Liver (tissue), 9 donors: ENCODE measurements around the gene RAB11FIP5. TPM values are rescaled to one million over a fixed set of nuclear protein-coding genes. Genes with fewer than 3 reads are reported as not detected.

Experiments
- DNase-seq: peaks from one replicate; pipeline ENCODE4 v3.0.0-alpha.2; 2017; ENCODE audit warnings: low spot score
- H3K27ac ChIP-seq, 2 donors: one replicate each; pipeline ENCODE4 v1.7.0; 2013; ENCODE audit warnings: inconsistent platforms in 2 of 2, low read length in 2 of 2, control low read depth in 1 of 2, low read depth in 1 of 2, mild to moderate bottlenecking in 1 of 2
- H3K27me3 ChIP-seq, 4 donors: one replicate each; pipeline versions ENCODE4 v1.6.1 to v1.7.0; 2013; ENCODE audit warnings: low read length in 3 of 4, inconsistent platforms in 1 of 4, mild to moderate bottlenecking in 1 of 4, moderate library complexity in 1 of 4; ENCODE audit not compliant: control insufficient read depth in 4 of 4, insufficient read depth in 4 of 4
- H3K36me3 ChIP-seq, 4 donors: one replicate each; pipeline versions ENCODE4 v1.6.1 to v1.7.0; 2013; ENCODE audit warnings: low read length in 3 of 4, mild to moderate bottlenecking in 3 of 4, low read depth in 1 of 4, moderate library complexity in 1 of 4; ENCODE audit not compliant: control insufficient read depth in 4 of 4, insufficient read depth in 3 of 4
- H3K4me1 ChIP-seq, 4 donors: one replicate each; pipeline versions ENCODE4 v1.6.1 to v1.7.0; 2013; ENCODE audit warnings: low read length in 3 of 4, mild to moderate bottlenecking in 3 of 4, moderate library complexity in 1 of 4; ENCODE audit not compliant: control insufficient read depth in 4 of 4, insufficient read depth in 4 of 4
- H3K4me3 ChIP-seq, 3 donors: one replicate each; pipeline versions ENCODE4 v1.6.1 to v1.7.0; 2013; ENCODE audit warnings: low read length in 3 of 3, control low read depth in 1 of 3, low read depth in 1 of 3, mild to moderate bottlenecking in 1 of 3
- H3K9ac ChIP-seq, 2 donors: one replicate each; pipeline ENCODE4 v1.7.0; 2013; ENCODE audit warnings: low read length in 2 of 2, mild to moderate bottlenecking in 2 of 2, moderate library complexity in 2 of 2, control low read depth in 1 of 2, low read depth in 1 of 2
- H3K9me3 ChIP-seq, 4 donors: one replicate each; pipeline versions ENCODE4 v1.6.1 to v1.7.0; 2013; ENCODE audit warnings: low read length in 3 of 4; ENCODE audit not compliant: control insufficient read depth in 4 of 4
- FOXA1 ChIP-seq: IDR thresholded peaks from 2 replicates; pipeline ENCODE4 v1.6.1; 2016; ENCODE audit warnings: antibody characterized with exemption
- GABPA ChIP-seq, 2 donors: IDR thresholded peaks in 1 of 2; conservative IDR thresholded peaks in 1 of 2; 2 replicates each; pipeline ENCODE4 v1.6.1; 2016; ENCODE audit warnings: antibody characterized with exemption in 2 of 2, mild to moderate bottlenecking in 1 of 2, moderate library complexity in 1 of 2
- HNF4A ChIP-seq, 2 donors: conservative IDR thresholded peaks; 2 replicates each; pipeline ENCODE4 v1.6.1; 2016; ENCODE audit warnings: antibody characterized with exemption in 2 of 2, mild to moderate bottlenecking in 2 of 2
- HNF4G ChIP-seq: IDR thresholded peaks from 2 replicates; pipeline ENCODE4 v1.6.1; 2016; ENCODE audit warnings: antibody characterized with exemption
- JUND ChIP-seq, 2 donors: IDR thresholded peaks; 2 replicates each; pipeline ENCODE4 v1.6.1; 2016; ENCODE audit warnings: antibody characterized with exemption in 2 of 2
- NR2F2 ChIP-seq: IDR thresholded peaks from 2 replicates; pipeline ENCODE4 v1.6.1; 2016; ENCODE audit warnings: antibody characterized with exemption
- RAD21 ChIP-seq, 2 donors: IDR thresholded peaks; 2 replicates each; pipeline ENCODE4 v1.6.1; 2016; ENCODE audit warnings: antibody characterized with exemption in 2 of 2, mild to moderate bottlenecking in 2 of 2
- RXRA ChIP-seq, 2 donors: IDR thresholded peaks; 2 replicates each; pipeline ENCODE4 v1.6.1; 2017 to 2018; ENCODE audit warnings: antibody characterized with exemption in 2 of 2, mild to moderate bottlenecking in 1 of 2
- TAF1 ChIP-seq: conservative IDR thresholded peaks from 2 replicates; pipeline ENCODE4 v1.6.1; 2016; ENCODE audit warnings: antibody characterized with exemption, mild to moderate bottlenecking
- YY1 ChIP-seq: IDR thresholded peaks from 2 replicates; pipeline ENCODE4 v1.6.1; 2016; ENCODE audit warnings: antibody characterized with exemption, mild to moderate bottlenecking
- WGBS: extraction: QIAGEN DNeasy Blood & Tissue Kit; methylation state at CpG from one replicate; pipeline ENCODE4 v1.1.7; 2013; 5-methylcytosine and 5-hydroxymethylcytosine counted together
- polyA plus RNA-seq, 2 donors: library from polyadenylated mRNA; stranded (reverse) in 1 of 2; unstranded in 1 of 2; fragments of 200-250 nt in 1 of 2; fragments of >200 nt in 1 of 2; fragmentation: Nextera tagmentation in 1 of 2; extraction: Ambion mirVana in 1 of 2; gene quantifications; one replicate each; pipeline versions ENCODE4 v1.2.1 to v1.2.3, GENCODE V29; 2013 to 2015
- total RNA-seq, 2 donors: library from RNA; depleted of rRNA; stranded (reverse); fragments of >200 nt; gene quantifications; one replicate each; pipeline ENCODE4 v1.2.3, GENCODE V29; 2014
- TF ChIP-seq, protein P1 (sequence below): fragments of 150-350 bp; IDR thresholded peaks from 2 replicates; pipeline ENCODE4 v1.5.1; 2017; ENCODE audit warnings: improper control_type of control experiment, low read depth, low read length; ENCODE audit not compliant: missing input control
- TF ChIP-seq, protein P2 (sequence below): IDR thresholded peaks from 2 replicates; pipeline ENCODE4 v1.6.1; 2016; ENCODE audit warnings: antibody characterized with exemption
- TF ChIP-seq, protein P3 (sequence below): IDR thresholded peaks from 2 replicates; pipeline ENCODE4 v1.6.1; 2016; ENCODE audit warnings: antibody characterized with exemption
- TF ChIP-seq, protein P4 (sequence below): IDR thresholded peaks from 2 replicates; pipeline ENCODE4 v1.6.1; 2016; ENCODE audit warnings: antibody characterized with exemption
- TF ChIP-seq, protein P5 (sequence below): IDR thresholded peaks from 2 replicates; pipeline ENCODE4 v1.6.1; 2016; ENCODE audit warnings: antibody characterized with exemption, mild to moderate bottlenecking
- donor health status: healthy.
- donor health status: healthy.
- donor health status: healthy.
- donor health status: healthy.
- donor health status: healthy.

RAB11FIP5 gene
- total and polyA plus RNA-seq, 4 donors: 2.8 to 8.1 (median 5.4) TPM

DNA sequence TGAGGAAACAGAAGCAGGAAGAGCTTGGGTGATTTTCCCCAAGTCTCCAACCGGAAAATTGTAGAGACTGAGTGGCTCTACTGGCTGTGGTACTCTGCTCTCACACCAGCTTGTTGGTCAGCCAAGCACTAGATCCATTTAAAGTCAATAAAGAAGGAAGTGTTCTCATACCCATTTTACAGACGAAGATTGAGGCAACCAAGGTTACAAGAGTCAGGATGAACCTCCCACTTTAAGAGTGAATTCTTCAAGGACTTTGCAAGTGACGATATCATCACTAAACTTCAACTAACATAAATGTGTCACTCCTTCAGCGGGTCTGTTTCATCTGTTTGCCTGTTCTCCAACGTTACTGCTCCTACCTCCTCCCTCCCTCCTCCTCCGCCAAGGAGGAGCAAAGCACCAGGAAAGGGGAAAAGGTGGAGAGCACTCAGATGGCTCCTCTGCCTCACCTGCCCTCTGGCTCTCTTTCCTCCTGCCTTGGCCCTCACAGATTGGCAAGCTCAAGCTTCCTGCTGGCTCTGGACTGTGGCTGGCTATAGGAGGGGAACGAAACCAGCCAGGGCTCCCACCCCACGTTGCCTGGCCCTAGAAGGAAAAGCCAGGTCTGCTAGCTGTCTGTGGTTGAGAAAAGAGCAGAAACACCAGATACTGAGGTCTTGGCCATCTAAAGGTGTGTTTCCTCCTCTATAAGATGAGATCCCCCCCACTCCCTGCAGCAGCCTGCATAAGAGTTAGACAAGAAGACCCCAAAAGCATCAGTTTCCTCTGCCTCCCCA lies 3.6 kb upstream of the RAB11FIP5 start:
- Histone ChIP-seq H3K4me1 (peaks cover 0 to 10% (median 9%) of the 10 kb centered on the region in 4 donors), H3K27ac (no peak overlapping the region), H3K4me3 (no peak overlapping the region), H3K9me3 (no peaks in the 10 kb centered on the region), H3K9ac (no peak overlapping the region), H3K36me3 (no peaks in the 10 kb centered on the region), H3K27me3 (no peaks in the 10 kb centered on the region)
- TF ChIP-seq, protein P1, sequence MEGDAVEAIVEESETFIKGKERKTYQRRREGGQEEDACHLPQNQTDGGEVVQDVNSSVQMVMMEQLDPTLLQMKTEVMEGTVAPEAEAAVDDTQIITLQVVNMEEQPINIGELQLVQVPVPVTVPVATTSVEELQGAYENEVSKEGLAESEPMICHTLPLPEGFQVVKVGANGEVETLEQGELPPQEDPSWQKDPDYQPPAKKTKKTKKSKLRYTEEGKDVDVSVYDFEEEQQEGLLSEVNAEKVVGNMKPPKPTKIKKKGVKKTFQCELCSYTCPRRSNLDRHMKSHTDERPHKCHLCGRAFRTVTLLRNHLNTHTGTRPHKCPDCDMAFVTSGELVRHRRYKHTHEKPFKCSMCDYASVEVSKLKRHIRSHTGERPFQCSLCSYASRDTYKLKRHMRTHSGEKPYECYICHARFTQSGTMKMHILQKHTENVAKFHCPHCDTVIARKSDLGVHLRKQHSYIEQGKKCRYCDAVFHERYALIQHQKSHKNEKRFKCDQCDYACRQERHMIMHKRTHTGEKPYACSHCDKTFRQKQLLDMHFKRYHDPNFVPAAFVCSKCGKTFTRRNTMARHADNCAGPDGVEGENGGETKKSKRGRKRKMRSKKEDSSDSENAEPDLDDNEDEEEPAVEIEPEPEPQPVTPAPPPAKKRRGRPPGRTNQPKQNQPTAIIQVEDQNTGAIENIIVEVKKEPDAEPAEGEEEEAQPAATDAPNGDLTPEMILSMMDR: no peak
- TF ChIP-seq, protein P2, sequence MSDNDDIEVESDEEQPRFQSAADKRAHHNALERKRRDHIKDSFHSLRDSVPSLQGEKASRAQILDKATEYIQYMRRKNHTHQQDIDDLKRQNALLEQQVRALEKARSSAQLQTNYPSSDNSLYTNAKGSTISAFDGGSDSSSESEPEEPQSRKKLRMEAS: no peak
- TF ChIP-seq, protein P3, sequence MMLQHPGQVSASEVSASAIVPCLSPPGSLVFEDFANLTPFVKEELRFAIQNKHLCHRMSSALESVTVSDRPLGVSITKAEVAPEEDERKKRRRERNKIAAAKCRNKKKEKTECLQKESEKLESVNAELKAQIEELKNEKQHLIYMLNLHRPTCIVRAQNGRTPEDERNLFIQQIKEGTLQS: no peak
- TF ChIP-seq HNF4G (no peak), FOXA1 (no peak), HNF4A (conservative IDR thresholded peaks at IDR 0.05) (no peak), GABPA (IDR thresholded peaks at IDR 0.05 in 1 of 2, conservative IDR thresholded peaks at IDR 0.05 in 1 of 2) (no peak), RAD21 (IDR thresholded peaks at IDR 0.05) (no peak), YY1 (no peak), TAF1 (no peak), JUND (IDR thresholded peaks at IDR 0.05) (no peak), NR2F2 (no peak), RXRA (IDR thresholded peaks at IDR 0.05) (no peak)
- TF ChIP-seq, protein P4, sequence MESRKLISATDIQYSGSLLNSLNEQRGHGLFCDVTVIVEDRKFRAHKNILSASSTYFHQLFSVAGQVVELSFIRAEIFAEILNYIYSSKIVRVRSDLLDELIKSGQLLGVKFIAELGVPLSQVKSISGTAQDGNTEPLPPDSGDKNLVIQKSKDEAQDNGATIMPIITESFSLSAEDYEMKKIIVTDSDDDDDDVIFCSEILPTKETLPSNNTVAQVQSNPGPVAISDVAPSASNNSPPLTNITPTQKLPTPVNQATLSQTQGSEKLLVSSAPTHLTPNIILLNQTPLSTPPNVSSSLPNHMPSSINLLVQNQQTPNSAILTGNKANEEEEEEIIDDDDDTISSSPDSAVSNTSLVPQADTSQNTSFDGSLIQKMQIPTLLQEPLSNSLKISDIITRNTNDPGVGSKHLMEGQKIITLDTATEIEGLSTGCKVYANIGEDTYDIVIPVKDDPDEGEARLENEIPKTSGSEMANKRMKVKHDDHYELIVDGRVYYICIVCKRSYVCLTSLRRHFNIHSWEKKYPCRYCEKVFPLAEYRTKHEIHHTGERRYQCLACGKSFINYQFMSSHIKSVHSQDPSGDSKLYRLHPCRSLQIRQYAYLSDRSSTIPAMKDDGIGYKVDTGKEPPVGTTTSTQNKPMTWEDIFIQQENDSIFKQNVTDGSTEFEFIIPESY: no peak
- TF ChIP-seq, protein P5, sequence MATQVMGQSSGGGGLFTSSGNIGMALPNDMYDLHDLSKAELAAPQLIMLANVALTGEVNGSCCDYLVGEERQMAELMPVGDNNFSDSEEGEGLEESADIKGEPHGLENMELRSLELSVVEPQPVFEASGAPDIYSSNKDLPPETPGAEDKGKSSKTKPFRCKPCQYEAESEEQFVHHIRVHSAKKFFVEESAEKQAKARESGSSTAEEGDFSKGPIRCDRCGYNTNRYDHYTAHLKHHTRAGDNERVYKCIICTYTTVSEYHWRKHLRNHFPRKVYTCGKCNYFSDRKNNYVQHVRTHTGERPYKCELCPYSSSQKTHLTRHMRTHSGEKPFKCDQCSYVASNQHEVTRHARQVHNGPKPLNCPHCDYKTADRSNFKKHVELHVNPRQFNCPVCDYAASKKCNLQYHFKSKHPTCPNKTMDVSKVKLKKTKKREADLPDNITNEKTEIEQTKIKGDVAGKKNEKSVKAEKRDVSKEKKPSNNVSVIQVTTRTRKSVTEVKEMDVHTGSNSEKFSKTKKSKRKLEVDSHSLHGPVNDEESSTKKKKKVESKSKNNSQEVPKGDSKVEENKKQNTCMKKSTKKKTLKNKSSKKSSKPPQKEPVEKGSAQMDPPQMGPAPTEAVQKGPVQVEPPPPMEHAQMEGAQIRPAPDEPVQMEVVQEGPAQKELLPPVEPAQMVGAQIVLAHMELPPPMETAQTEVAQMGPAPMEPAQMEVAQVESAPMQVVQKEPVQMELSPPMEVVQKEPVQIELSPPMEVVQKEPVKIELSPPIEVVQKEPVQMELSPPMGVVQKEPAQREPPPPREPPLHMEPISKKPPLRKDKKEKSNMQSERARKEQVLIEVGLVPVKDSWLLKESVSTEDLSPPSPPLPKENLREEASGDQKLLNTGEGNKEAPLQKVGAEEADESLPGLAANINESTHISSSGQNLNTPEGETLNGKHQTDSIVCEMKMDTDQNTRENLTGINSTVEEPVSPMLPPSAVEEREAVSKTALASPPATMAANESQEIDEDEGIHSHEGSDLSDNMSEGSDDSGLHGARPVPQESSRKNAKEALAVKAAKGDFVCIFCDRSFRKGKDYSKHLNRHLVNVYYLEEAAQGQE: no peak
- no peak for DNase-seq
- WGBS: 84% methylated on average over 8 of the region's 8 CpGs
